ENCODE measurements around the gene LONRF3.

DNA sequence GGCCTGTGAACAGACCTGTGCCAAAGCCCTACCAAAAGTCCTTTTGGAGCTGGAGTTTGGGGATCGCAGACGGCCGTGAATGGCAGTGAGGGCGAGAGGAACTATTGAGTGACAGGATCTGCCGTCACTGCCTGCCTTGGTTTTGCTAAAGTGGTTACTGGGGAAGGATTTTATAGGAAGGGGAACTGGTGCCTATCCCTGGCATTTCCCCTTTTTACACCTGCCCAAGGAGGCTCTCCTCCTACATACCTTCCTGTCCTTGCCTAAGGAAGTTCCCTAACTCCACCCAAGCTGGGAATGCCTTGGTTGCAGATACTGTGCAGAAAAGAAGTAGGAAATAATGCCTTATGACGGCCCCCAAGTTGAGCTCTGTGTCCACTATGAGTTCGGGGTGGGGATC, 14.5 kb downstream of the LONRF3 start:
- TF ChIP-seq SIN3A (IDR thresholded peaks at IDR 0.05; ENCODE audit: borderline replicate concordance, insufficient read depth, low read length): no peak
- TF ChIP-seq POLR2AphosphoS5 (IDR thresholded peaks at IDR 0.05; ENCODE audit: low read depth, low read length): no peak
- TF ChIP-seq TAF1 (IDR thresholded peaks at IDR 0.05; ENCODE audit: borderline replicate concordance, insufficient read depth, low read length): no peak
- TF ChIP-seq, protein P1, sequence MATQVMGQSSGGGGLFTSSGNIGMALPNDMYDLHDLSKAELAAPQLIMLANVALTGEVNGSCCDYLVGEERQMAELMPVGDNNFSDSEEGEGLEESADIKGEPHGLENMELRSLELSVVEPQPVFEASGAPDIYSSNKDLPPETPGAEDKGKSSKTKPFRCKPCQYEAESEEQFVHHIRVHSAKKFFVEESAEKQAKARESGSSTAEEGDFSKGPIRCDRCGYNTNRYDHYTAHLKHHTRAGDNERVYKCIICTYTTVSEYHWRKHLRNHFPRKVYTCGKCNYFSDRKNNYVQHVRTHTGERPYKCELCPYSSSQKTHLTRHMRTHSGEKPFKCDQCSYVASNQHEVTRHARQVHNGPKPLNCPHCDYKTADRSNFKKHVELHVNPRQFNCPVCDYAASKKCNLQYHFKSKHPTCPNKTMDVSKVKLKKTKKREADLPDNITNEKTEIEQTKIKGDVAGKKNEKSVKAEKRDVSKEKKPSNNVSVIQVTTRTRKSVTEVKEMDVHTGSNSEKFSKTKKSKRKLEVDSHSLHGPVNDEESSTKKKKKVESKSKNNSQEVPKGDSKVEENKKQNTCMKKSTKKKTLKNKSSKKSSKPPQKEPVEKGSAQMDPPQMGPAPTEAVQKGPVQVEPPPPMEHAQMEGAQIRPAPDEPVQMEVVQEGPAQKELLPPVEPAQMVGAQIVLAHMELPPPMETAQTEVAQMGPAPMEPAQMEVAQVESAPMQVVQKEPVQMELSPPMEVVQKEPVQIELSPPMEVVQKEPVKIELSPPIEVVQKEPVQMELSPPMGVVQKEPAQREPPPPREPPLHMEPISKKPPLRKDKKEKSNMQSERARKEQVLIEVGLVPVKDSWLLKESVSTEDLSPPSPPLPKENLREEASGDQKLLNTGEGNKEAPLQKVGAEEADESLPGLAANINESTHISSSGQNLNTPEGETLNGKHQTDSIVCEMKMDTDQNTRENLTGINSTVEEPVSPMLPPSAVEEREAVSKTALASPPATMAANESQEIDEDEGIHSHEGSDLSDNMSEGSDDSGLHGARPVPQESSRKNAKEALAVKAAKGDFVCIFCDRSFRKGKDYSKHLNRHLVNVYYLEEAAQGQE (IDR thresholded peaks at IDR 0.05; ENCODE audit: insufficient read depth in 1 of 2, low read depth in 2 of 2, low read length in 2 of 2): no peak
